ENCODE data around the gene SEMA3D. TPM values are rescaled to one million over a fixed set of nuclear protein-coding genes. Genes with fewer than 3 reads are reported as not detected.

The SEMA3D gene
- total and polyA plus RNA-seq, 9 of the 15 experiments (the other 6 are each of a cell fraction or from before 2014, with no cell fraction given): 0.01 to 0.10 (median 0.04) TPM; not detected in 1

GRCh38 chr7:85068799-85069198 is 118.1 kb downstream of the SEMA3D start:
- WGBS (ENCODE audit: insufficient coverage, low coverage, missing lambda C conversion rate): 0% methylated on average over 1 of the region's 1 CpG
- ChIA-PET POLR2A (no interaction called here), CTCF (ENCODE audit: low intra/inter-chr PET ratio) (no interaction called here)
- DNase-seq (ENCODE audit: extremely low read depth in 1 of 4, low spot score in 3 of 4) (no peak), ATAC-seq (no peak), FAIRE-seq (no peak)
- TF ChIP-seq SLC30A9 (CRISPR knock-in tag; IDR thresholded peaks at IDR 0.05) (no peak), RFX5 (IDR thresholded peaks at IDR 0.05; ENCODE audit: low read depth, low read length) (no peak), AFF1 (IDR thresholded peaks at IDR 0.05; ENCODE audit: low read depth in 1 of 2, partially characterized antibody in 2 of 2) (no peak), RERE (CRISPR knock-in tag; IDR thresholded peaks at IDR 0.05; ENCODE audit: borderline replicate concordance) (no peak), ARID2 (IDR thresholded peaks at IDR 0.05) (no peak), ELF2 (CRISPR knock-in tag; IDR thresholded peaks at IDR 0.05) (no peak), SMARCE1 (IDR thresholded peaks at IDR 0.05) (no peak), ZNF184 (CRISPR knock-in tag; IDR thresholded peaks at IDR 0.05) (no peak), ERF (CRISPR knock-in tag; IDR thresholded peaks at IDR 0.05) (no peak), JUNB (CRISPR knock-in tag; conservative IDR thresholded peaks at IDR 0.05) (no peak), NFIX (CRISPR knock-in tag; IDR thresholded peaks at IDR 0.05; ENCODE audit: low read depth) (no peak), SMARCB1 (IDR thresholded peaks at IDR 0.05; ENCODE audit: insufficient read length, low read depth) (no peak), NCOA2 (IDR thresholded peaks at IDR 0.05; ENCODE audit: partially characterized antibody in 2 of 2) (no peak), MED1 (CRISPR knock-in tag; IDR thresholded peaks at IDR 0.05; ENCODE audit: borderline replicate concordance) (no peak)
- Histone ChIP-seq H3K9me3 (replicated peaks; ENCODE audit: control insufficient read depth, insufficient read depth, low read depth, low read length) (no peaks in the 10 kb centered on the region), H2AFZ (ENCODE audit: low read depth, low read length) (no peak overlapping the region), H3K36me3 (ENCODE audit: control insufficient read depth, insufficient read depth, low read length) (no peaks in the 10 kb centered on the region), H3K27ac (ENCODE audit: extremely low read depth, low read depth, low read length) (no peak overlapping the region), H3K9me1 (ENCODE audit: control insufficient read depth, insufficient read depth, low read length) (no peaks in the 10 kb centered on the region), H3K4me1 (replicated peaks in 1 of 2; ENCODE audit: control insufficient read depth in 2 of 2, insufficient read depth in 2 of 2, low read length in 2 of 2) (no peaks in the 10 kb centered on the region), H3K27me3 (ENCODE audit: control insufficient read depth in 2 of 2, insufficient read depth in 2 of 2, low read length in 2 of 2) (no peaks in the 10 kb centered on the region), H3K4me3 (no peak overlapping the region), H3K79me2 (ENCODE audit: control insufficient read depth, insufficient read depth, low read length) (no peaks in the 10 kb centered on the region), H4K20me1 (replicated peaks; ENCODE audit: control insufficient read depth, insufficient read depth, low read length) (no peaks in the 10 kb centered on the region), H3K9ac (ENCODE audit: insufficient read depth in 1 of 2, low read depth in 2 of 2, low read length in 2 of 2) (no peak overlapping the region), H3K4me2 (ENCODE audit: insufficient read depth, low read length) (no peak overlapping the region)
- intact Hi-C loops (cut with micrococcal nuclease): no loop called here
- no TSS peak for BruUV-seq (replicated peaks)
- in situ Hi-C loops (cut with MboI): no loop called here

All from K562 (cell line).